ENCODE data around the gene SLC1A6. TPM values are rescaled to one million over a fixed set of nuclear protein-coding genes. Genes with fewer than 3 reads are reported as not detected.

SLC1A6 gene
- total RNA-seq (2021), result 1.5 and 2.9 TPM in 2 replicates
- Bru-seq, nascent RNA, result percentile 17 among the genes with signal in this experiment
- percentile 13 among the genes with signal in this experiment for BruChase-seq, experiment 1, labeled RNA remaining after a 2-hour chase
- BruChase-seq, experiment 2, labeled RNA remaining after a 6-hour chase, result percentile 13 among the genes with signal in this experiment
- long read RNA-seq, partial matches to known transcripts, result 1 of 3 reads
- long read RNA-seq, other reads (novel, unspliced or antisense), result 1 of 3 reads

- Histone ChIP-seq H4K20me1 (ENCODE audit: insufficient read depth) (no peaks in the 10 kb centered on the region), H3K4me3 (peak within 1 kb of the TSS; percentile 50), H3K79me2 (ENCODE audit: low read depth) (peaks cover 38% of the 10 kb centered on the region), H3K36me3 (ENCODE audit: low read depth) (no peaks in the 10 kb centered on the region), H3K4me2 (peak within 1 kb of the TSS; percentile 68), H3K27ac (no peak within 1 kb of the TSS), H3K4me1 (replicated peaks; ENCODE audit: insufficient read depth) (no peaks in the 10 kb centered on the region), H3K27me3 (ENCODE audit: insufficient read depth, low read depth) (no peaks in the 10 kb centered on the region), H3K9me2 (ENCODE audit: insufficient read depth) (no peaks in the 10 kb centered on the region), H2AFZ (0 out of 2 replicates have a peak within 1 kb of the TSS, but pooled peaks have one; percentile 60), H3F3A (ENCODE audit: insufficient read depth, low read depth) (peaks cover 9% of the 10 kb centered on the region; the same call in 1 of the 2 replicates), H3K9me3 (ENCODE audit: insufficient read depth, low read depth) (no peaks in the 10 kb centered on the region)
- ChIA-PET POLR2A (ENCODE audit: unreplicated experiment) (no interaction called here), CTCF (no interaction called here)
- TF ChIP-seq CTCF (conservative IDR thresholded peaks at IDR 0.05) (no peak), EZH2 (IDR thresholded peaks at IDR 0.05; ENCODE audit: low read depth) (no peak)
- intact Hi-C loops (cut with micrococcal nuclease; ENCODE audit: unreplicated experiment), result no loop called here
- BruUV-seq (replicated peaks), result no TSS peak
- DNase-seq, result no peak
Observed at GRCh38 chr19:14979476-14980255, at the start of gene SLC1A6. Gene SLC1A6 (minus strand): TSS chr19:14979864. CDS start chr19:14972910, 6,954 bp downstream.

GRCh38 chr19:15028490-15028889 lies 48.8 kb upstream of the SLC1A6 start:
- H3K79me2 ChIP-seq (ENCODE audit: low read depth), result no peaks in the 10 kb centered on the region
- no peaks in the 10 kb centered on the region for H3K27me3 ChIP-seq (ENCODE audit: insufficient read depth, low read depth)
- H4K20me1 ChIP-seq (ENCODE audit: insufficient read depth), result no peaks in the 10 kb centered on the region
- no peak overlapping the region for H3K4me3 ChIP-seq
- intact Hi-C loops (cut with micrococcal nuclease; ENCODE audit: unreplicated experiment), result no loop called here
- TF ChIP-seq CTCF (conservative IDR thresholded peaks at IDR 0.05) (no peak), EZH2 (IDR thresholded peaks at IDR 0.05; ENCODE audit: low read depth) (no peak)
- H2AFZ ChIP-seq, result no peak overlapping the region
- 0 out of 2 replicates have a peak, but pooled peaks cover 5% of the 10 kb centered on the region for H3K4me1 ChIP-seq (replicated peaks; ENCODE audit: insufficient read depth)
- H3K27ac ChIP-seq, result no peak overlapping the region
- no TSS peak for BruUV-seq (replicated peaks)
- DNase-seq, result no peak
- ChIA-PET CTCF (interaction anchor here (0.5 kb wide), 1 partner anchor 518 kb away, joined by 4 read pairs; no protein-coding TSS in a partner anchor), POLR2A (ENCODE audit: unreplicated experiment) (no interaction called here)
- no peak overlapping the region for H3K4me2 ChIP-seq
- H3K9me2 ChIP-seq (ENCODE audit: insufficient read depth), result no peaks in the 10 kb centered on the region
- H3K36me3 ChIP-seq (ENCODE audit: low read depth), result no peaks in the 10 kb centered on the region
- H3K9me3 ChIP-seq (ENCODE audit: insufficient read depth, low read depth), result 0 out of 2 replicates have a peak, but pooled peaks cover 4% of the 10 kb centered on the region
- H3F3A ChIP-seq (ENCODE audit: insufficient read depth, low read depth), result 0 out of 2 replicates have a peak, but pooled peaks cover 13% of the 10 kb centered on the region

GRCh38 chr19:15025217-15025616 lies 45.6 kb upstream of the SLC1A6 start:
- Histone ChIP-seq H2AFZ (no peak overlapping the region), H3K79me2 (ENCODE audit: low read depth) (no peaks in the 10 kb centered on the region), H3F3A (ENCODE audit: insufficient read depth, low read depth) (0 out of 2 replicates have a peak, but pooled peaks cover 8% of the 10 kb centered on the region), H3K4me3 (no peak overlapping the region), H3K27me3 (ENCODE audit: insufficient read depth, low read depth) (no peaks in the 10 kb centered on the region), H3K9me3 (ENCODE audit: insufficient read depth, low read depth) (no peaks in the 10 kb centered on the region), H3K27ac (no peak overlapping the region), H3K36me3 (ENCODE audit: low read depth) (no peaks in the 10 kb centered on the region), H4K20me1 (ENCODE audit: insufficient read depth) (no peaks in the 10 kb centered on the region), H3K4me1 (replicated peaks; ENCODE audit: insufficient read depth) (0 out of 2 replicates have a peak, but pooled peaks cover 5% of the 10 kb centered on the region), H3K9me2 (ENCODE audit: insufficient read depth) (no peaks in the 10 kb centered on the region), H3K4me2 (no peak overlapping the region)
- intact Hi-C loops (cut with micrococcal nuclease; ENCODE audit: unreplicated experiment), result no loop called here
- POLR2A ChIA-PET (ENCODE audit: unreplicated experiment), result no interaction called here
- peak in 1 of 2 experiments; percentile 65 for DNase-seq
- CTCF ChIA-PET, result interaction anchor here (0.6 to 1.0 kb wide), 6 partner anchors 13 to 339 kb away, joined by 5 to 10 read pairs (median 7); no protein-coding TSS in a partner anchor
- TF ChIP-seq CTCF (conservative IDR thresholded peaks at IDR 0.05), result peak; percentile 64
- TF ChIP-seq EZH2 (IDR thresholded peaks at IDR 0.05; ENCODE audit: low read depth), result no peak
- BruUV-seq (replicated peaks), result no TSS peak

All from PC-9 (cell line).